Posterior cingulate gyrus (tissue), 11 donors: Measurements from ENCODE around the gene CCDC102A.
A peak's percentile ranks its signal among the peaks of the same experiment; 100 is the strongest.

Source experiments
- DNase-seq, 10 donors: peaks; one replicate each; pipeline versions ENCODE4 v3.0.0 to v3.0.0-alpha.2; 2020 to 2021; ENCODE audit warnings: mixed read lengths in 3 of 10
- intact Hi-C: fragments of 100-400 bp; cut with DNase I; formaldehyde crosslinking; loops from one replicate; pipeline ENCODE4 v1.15.1; 2023

The CCDC102A gene

GRCh38 chr16:57471852-57472664, 64.3 kb downstream of the CCDC102A start:
- DNase-seq = no peak
- intact Hi-C loops = no loop called here

- DNase-seq = no peak
- intact Hi-C loops = no loop called here
Observed at GRCh38 chr16:57471209-57471608, 65.2 kb downstream of the CCDC102A start.

DNA sequence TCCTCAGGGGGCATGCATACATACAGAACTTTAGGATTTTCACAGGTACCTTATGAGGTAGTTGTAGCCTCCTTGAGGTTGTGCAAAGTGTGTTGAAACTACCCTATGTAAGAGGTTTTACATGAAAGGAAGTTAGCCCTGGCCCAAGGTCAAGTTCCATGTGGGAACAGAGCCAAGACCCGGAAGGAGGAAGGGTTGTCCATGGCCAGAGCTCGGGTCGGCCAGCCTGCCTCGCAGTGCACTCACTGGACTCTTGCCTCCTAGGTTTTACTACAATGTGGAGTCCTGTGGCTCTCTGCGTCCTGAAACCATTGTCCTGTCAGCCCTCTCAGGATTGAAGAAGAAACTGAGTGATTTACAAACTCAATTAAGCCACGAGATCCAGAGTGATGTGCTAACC, 65.7 kb downstream of the CCDC102A start:
- DNase-seq = no peak

DNA sequence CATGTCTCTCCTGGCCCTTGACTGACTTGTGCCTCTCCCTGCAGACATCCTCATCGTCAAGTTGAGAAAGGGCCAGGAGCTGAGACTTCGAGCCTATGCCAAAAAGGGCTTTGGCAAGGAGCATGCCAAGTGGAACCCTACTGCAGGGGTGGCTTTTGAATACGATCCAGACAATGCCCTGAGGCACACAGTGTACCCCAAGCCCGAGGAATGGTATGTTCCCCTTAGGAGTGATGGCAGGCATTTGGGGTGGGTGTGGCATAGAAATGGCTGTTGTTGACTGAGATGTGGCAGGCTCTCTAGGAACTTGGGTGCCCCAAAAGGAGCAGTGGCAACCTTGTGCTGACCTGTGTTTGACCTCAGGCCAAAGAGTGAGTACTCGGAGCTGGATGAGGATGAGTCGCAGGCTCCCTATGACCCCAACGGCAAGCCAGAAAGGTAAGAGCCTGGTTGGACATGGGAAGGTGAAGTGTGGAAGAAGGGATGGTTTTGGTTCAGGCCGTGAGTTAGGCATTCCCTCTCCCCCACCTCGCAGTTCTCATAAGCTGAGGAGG, 66.4 kb downstream of the CCDC102A start:
- DNase-seq = no peak

More for the DNA sequence above, 65.7 kb downstream of the CCDC102A start:
- intact Hi-C loops = no loop called here

GRCh38 chr16:57469046-57469445, 67.3 kb downstream of the CCDC102A start:
- intact Hi-C loops = no loop called here
- no peak for DNase-seq

More for the DNA sequence above, 66.4 kb downstream of the CCDC102A start:
- intact Hi-C loops = no loop called here

- intact Hi-C loops = no loop called here
Observed at GRCh38 chr16:57468346-57468745, 68.0 kb downstream of the CCDC102A start.

DNA sequence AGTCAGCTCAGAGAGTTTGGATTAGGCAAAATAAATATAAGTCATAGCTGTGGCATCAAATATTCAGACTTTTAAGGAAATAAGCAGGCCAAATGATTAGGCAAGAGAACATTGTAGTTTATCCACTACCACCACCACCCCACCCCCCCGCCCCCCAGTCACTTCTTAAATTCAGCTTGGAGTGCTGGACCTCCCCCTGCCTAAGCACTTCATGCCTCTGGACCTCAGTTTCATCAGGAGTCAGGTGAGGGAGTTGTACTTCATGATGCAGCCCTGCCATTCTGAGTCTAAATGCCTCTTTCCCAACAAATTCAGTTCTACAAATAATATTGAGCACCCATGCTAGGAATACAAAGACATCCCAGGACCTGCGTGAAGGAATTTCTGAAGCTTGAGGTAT, 71.8 kb downstream of the CCDC102A start:
- intact Hi-C loops = no loop called here
- no peak for DNase-seq

More at GRCh38 chr16:57468346-57468745, 68.0 kb downstream of the CCDC102A start:
- no peak for DNase-seq

DNA sequence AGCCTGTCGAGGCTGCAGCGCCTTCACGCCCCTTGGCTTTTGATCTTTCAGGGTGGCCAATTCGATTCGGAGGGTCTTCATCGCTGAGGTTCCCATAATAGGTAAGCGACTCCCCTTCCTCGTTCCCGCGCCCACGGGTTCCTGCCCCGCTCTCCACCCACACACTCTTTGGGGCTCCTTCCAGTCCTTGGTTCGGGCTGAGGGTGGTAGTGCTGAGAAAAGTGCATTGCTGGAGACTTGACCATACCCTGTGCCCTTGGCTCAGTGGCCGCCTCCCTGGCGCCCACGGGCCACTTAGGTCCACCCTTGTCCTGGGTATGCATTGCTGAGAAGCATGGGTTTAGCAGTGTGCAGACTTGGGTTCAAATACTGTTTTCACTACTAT, 73.4 kb downstream of the CCDC102A start:
- DNase-seq = no peak
- intact Hi-C loops = no loop called here

GRCh38 chr16:57462209-57462977, 74.0 kb downstream of the CCDC102A start, which contains the start of gene POLR2C:
Gene POLR2C (plus strand): TSS chr16:57462679. CDS start chr16:57462725, 46 bp downstream.
- peak; percentile 78 to 97 (median 85) for DNase-seq
- intact Hi-C loops = no loop called here
